A549 (cell line): Measurements from ENCODE around the gene RSPH3. TPM values are rescaled to one million over a fixed set of nuclear protein-coding genes. Genes with fewer than 3 reads are reported as not detected.
A peak's percentile ranks its signal among the peaks of the same experiment; 100 is the strongest.
"Not testable (repeated sequence)": the region's sequence is repeated elsewhere in the genome, so short reads cannot be mapped to it uniquely, and the experiment has no call there.

ENCODE experiments used
- ATAC-seq, 2 experiments: fragments of 200-7000 bp in 1 of 2; fragments of >200 bp in 1 of 2; cut with Nextera tagmentation in 1 of 2; cut with Tn5 transposase in 1 of 2; 3 replicates each; pipeline versions ENCODE4 v1.8.0 to v1.9.1; 2018 to 2020; ENCODE audit warnings: mild to moderate bottlenecking in 1 of 2, moderate library complexity in 1 of 2
- CTCF ChIA-PET: fragments of 300-600 bp; sonication (Branson Sonifier 250); formaldehyde crosslinking; extraction: SDS; loops from one replicate; lab custom pipeline; 2021; ENCODE audit warnings: antibody characterized with exemption, inconsistent platforms; lab: Yijun Ruan, JAX
- POLR2A ChIA-PET: fragments of 350-600 bp; formaldehyde crosslinking; extraction: SDS; loops from one replicate; lab custom pipeline; 2021; ENCODE audit warnings: antibody characterized with exemption, inconsistent platforms; lab: Yijun Ruan, JAX
- DNase-seq, 2 experiments: peaks; one replicate each; pipeline versions ENCODE4 v3.0.0 to v3.0.0-alpha.2; 2011 to 2016; ENCODE audit warnings: low read depth in 1 of 2, low spot score in 1 of 2
- FAIRE-seq: peaks from 2 replicates; lab custom pipeline; 2011; peaks lifted over from hg19 to GRCh38; lab: Jason Lieb, UNC
- H3K27ac ChIP-seq, 2 experiments: fragments of >200 bp; sonication (Bioruptor Twin); formaldehyde crosslinking; 3 replicates each; pipeline ENCODE4 v1.5.1; 2016 to 2017
- H3K4me1 ChIP-seq: fragments of >200 bp; sonication (Bioruptor Twin); formaldehyde crosslinking; 3 replicates; pipeline ENCODE4 v1.6.1; 2016
- H3K4me2 ChIP-seq: fragments of >200 bp; sonication (Bioruptor Twin); formaldehyde crosslinking; 3 replicates; pipeline ENCODE4 v1.6.1; 2016
- H3K4me3 ChIP-seq: fragments of >200 bp; sonication (Bioruptor Twin); formaldehyde crosslinking; 3 replicates; pipeline ENCODE4 v1.5.1; 2016
- H3K9me3 ChIP-seq: fragments of >200 bp; sonication (Bioruptor Twin); formaldehyde crosslinking; 3 replicates; pipeline ENCODE4 v1.6.1; 2016
- CBX2 ChIP-seq: fragments of 200-600 bp; sonication (generic); IDR thresholded peaks from 2 replicates; pipeline ENCODE4 v1.6.1; 2016; ENCODE audit warnings: low read depth, mild to moderate bottlenecking, borderline replicate concordance
- CEBPB ChIP-seq, 2 experiments: fragments of >200 bp in 1 of 2; sonication (Bioruptor Twin) in 1 of 2; formaldehyde crosslinking in 1 of 2; IDR thresholded peaks; 2 replicates each; pipeline ENCODE4 v1.6.1; 2012 to 2016
- CHD2 ChIP-seq: fragments of 150-350 bp; IDR thresholded peaks from 2 replicates; pipeline ENCODE4 v1.6.1; 2014; ENCODE audit warnings: low read length; ENCODE audit not compliant: partially characterized antibody
- EHMT2 ChIP-seq: fragments of 200-600 bp; sonication (generic); IDR thresholded peaks from 2 replicates; pipeline ENCODE4 v1.6.1; 2016; ENCODE audit warnings: antibody characterized with exemption, low read depth, mild to moderate bottlenecking, moderate library complexity
- EP300 ChIP-seq, 2 experiments: fragments of >200 bp; sonication (Bioruptor Twin); formaldehyde crosslinking; IDR thresholded peaks; 2 replicates in 1 of 2; 3 replicates in 1 of 2; pipeline ENCODE4 v1.6.1; 2016 to 2017
- FOSB ChIP-seq: fragments of 250-450 bp; sonication (Bioruptor Pico); IDR thresholded peaks from 2 replicates; pipeline ENCODE4 v1.5.0; 2020; ENCODE audit warnings: mild to moderate bottlenecking, moderate library complexity
- FOSL2 ChIP-seq, 2 experiments: fragments of 450-650 bp in 1 of 2; fragments of >200 bp in 1 of 2; sonication (Bioruptor Twin) in 1 of 2; formaldehyde crosslinking; IDR thresholded peaks; 2 replicates each; pipeline versions ENCODE4 v1.5.0 to v1.6.1; 2016 to 2020; ENCODE audit warnings: mild to moderate bottlenecking in 1 of 2, moderate library complexity in 1 of 2
- JUN ChIP-seq, 2 experiments: fragments of >200 bp; sonication (Bioruptor Twin); formaldehyde crosslinking; IDR thresholded peaks; 2 replicates in 1 of 2; 3 replicates in 1 of 2; pipeline ENCODE4 v1.6.1; 2016 to 2017
- KDM1A ChIP-seq: fragments of 200-600 bp; sonication (generic); IDR thresholded peaks from 2 replicates; pipeline ENCODE4 v1.6.1; 2016; ENCODE audit warnings: low read depth, mild to moderate bottlenecking
- RAD21 ChIP-seq, 2 experiments: fragments of >200 bp in 1 of 2; sonication (Bioruptor Twin) in 1 of 2; formaldehyde crosslinking in 1 of 2; IDR thresholded peaks in 1 of 2; conservative IDR thresholded peaks in 1 of 2; 2 replicates in 1 of 2; 3 replicates in 1 of 2; pipeline ENCODE4 v1.6.1; 2012 to 2018; ENCODE audit warnings: inconsistent platforms in 1 of 2
- RNF2 ChIP-seq: fragments of 200-600 bp; sonication (generic); IDR thresholded peaks from 2 replicates; pipeline ENCODE4 v1.6.1; 2016; ENCODE audit warnings: low read depth, mild to moderate bottlenecking, antibody characterized with exemption, moderate library complexity, borderline replicate concordance
- SMC3 ChIP-seq: fragments of >200 bp; sonication (Bioruptor Twin); formaldehyde crosslinking; IDR thresholded peaks from 3 replicates; pipeline ENCODE4 v1.6.1; 2018; ENCODE audit warnings: inconsistent platforms
- ZFP36 ChIP-seq: fragments of 450-650 bp; IDR thresholded peaks from 2 replicates; pipeline ENCODE4 v1.6.1; 2014; ENCODE audit warnings: borderline replicate concordance; ENCODE audit not compliant: partially characterized antibody
- WGBS: methylation state at CpG from one replicate; pipeline ENCODE4 v1.1.6; 2017; ENCODE audit errors: missing lambda C conversion rate; 5-methylcytosine and 5-hydroxymethylcytosine counted together
- polyA plus RNA-seq, 4 experiments: library from polyadenylated mRNA; depleted of rRNA in 3 of 4; stranded (reverse); fragments of >200 nt; fragmentation: RNase III in 1 of 4; extraction: RNeasy Plus Mini Kit Qiagen cat#74134 plus additional on column Dnase treatment in 1 of 4; gene quantifications; 2 replicates in 3 of 4; 3 replicates in 1 of 4; pipeline ENCODE4 v1.2.3, GENCODE V29; 2011 to 2017
- TF ChIP-seq, protein P1 (sequence below): fragments of 250-450 bp; sonication (Bioruptor Pico); IDR thresholded peaks from 2 replicates; pipeline ENCODE4 v1.5.0; 2020; ENCODE audit warnings: low read depth, mild to moderate bottlenecking, moderate library complexity
- TF ChIP-seq, protein P2 (sequence below): IDR thresholded peaks from 2 replicates; pipeline ENCODE4 v1.6.1; 2012; ENCODE audit warnings: low read depth, borderline replicate concordance
- TF ChIP-seq, protein P3 (sequence below): fragments of >200 bp; sonication (Bioruptor Twin); formaldehyde crosslinking; IDR thresholded peaks from 3 replicates; pipeline ENCODE4 v1.6.1; 2016
- TF ChIP-seq, protein P4 (sequence below): fragments of >200 bp; sonication (Bioruptor Twin); formaldehyde crosslinking; IDR thresholded peaks from 3 replicates; pipeline ENCODE4 v1.5.1; 2016

The RSPH3 gene
- polyA plus RNA-seq, 2 of the 4 experiments (the other 2 are of a cell fraction), result 2.6 to 3.6 TPM

DNA sequence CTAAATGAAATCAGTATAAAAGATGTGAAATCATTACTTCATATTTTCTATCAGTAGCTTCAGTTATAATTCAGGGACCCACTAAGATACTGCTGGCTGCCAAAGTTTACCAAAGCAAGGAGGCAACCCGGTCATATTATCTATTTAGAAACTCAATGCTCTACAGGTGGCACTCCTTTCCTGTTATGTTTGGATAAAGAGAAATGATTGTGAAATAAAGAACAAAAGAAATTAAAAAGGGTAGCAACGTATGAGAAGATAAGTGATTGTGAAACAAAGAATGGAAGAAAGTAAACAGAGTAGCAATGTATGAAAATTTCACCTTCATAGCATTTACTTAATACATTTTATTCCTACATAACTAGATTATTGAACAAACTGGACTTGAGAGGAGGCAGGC, 45.2 kb downstream of the RSPH3 start:
- DNase-seq (no peak), ATAC-seq (no peak), FAIRE-seq (no peak)
- TF ChIP-seq SMC3 (no peak), FOSL2 (IDR thresholded peaks at IDR 0.05) (no peak), FOSL2 (CRISPR knock-in tag; IDR thresholded peaks at IDR 0.05) (no peak), KDM1A (no peak), CEBPB (IDR thresholded peaks at IDR 0.05) (0 out of 4 replicates have a peak, but pooled peaks of 1 of the 2 experiments have one; percentile 22), CBX2 (no peak), ZFP36 (no peak)
- H3K27ac ChIP-seq, result no peak overlapping the region
- H3K4me1 ChIP-seq, result 0 out of 3 replicates have a peak, but pooled peaks cover 8% of the 10 kb centered on the region
- WGBS, result 15% methylated on average over 2 of the region's 2 CpGs
- H3K4me2 ChIP-seq, result no peak overlapping the region
- ChIA-PET POLR2A (no interaction called here), CTCF (no interaction called here)
- no peaks in the 10 kb centered on the region for H3K9me3 ChIP-seq
- no peak overlapping the region for H3K4me3 ChIP-seq

DNA sequence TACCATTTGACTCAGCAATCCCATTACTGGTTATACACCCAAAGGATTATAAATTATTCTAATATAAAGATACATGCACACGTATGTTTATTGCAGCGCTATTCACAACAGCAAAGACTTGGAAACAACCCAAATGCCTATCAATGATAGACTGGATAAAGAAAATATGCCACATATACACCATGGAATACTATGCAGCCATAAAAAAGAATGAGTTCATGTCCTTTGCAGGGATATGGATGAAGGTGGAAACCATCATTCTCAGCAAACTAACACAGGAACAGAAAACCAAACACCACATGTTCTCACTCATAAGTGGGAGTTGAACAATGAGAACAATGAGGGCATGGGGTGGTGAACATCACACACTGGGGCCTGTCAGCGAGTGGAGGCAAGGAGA, 48.0 kb downstream of the RSPH3 start:
- ATAC-seq, H3K9me3 ChIP-seq, H3K4me2 ChIP-seq, H3K4me1 ChIP-seq, POLR2A ChIA-PET, H3K4me3 ChIP-seq, CTCF ChIA-PET, DNase-seq, FAIRE-seq, H3K27ac ChIP-seq: not testable (repeated sequence)
- 60% methylated on average over 3 of the region's 3 CpGs for WGBS

DNA sequence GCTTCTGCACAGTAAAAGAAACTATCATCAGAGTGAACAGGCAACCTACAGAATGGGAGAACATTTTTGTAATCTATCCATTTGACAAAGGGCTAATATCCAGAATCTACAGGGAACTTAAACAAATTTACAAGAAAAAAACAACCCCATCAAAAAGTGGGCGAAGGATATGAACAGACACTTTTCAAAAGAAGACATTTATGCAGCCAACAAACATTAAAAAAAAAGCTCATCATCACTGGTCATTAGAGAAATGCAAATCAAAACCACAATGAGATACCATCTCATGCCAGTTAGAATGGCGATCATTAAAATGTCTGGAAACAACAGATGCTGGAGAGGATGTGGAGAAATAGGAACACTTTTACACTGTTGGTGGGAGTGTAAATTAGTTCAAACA, 48.4 kb downstream of the RSPH3 start:
- H3K4me2 ChIP-seq, DNase-seq, CTCF ChIA-PET, POLR2A ChIA-PET, H3K9me3 ChIP-seq, ATAC-seq, H3K4me1 ChIP-seq, H3K27ac ChIP-seq, H3K4me3 ChIP-seq, FAIRE-seq: not testable (repeated sequence)
- WGBS, result 85% methylated on average over 2 of the region's 2 CpGs

DNA sequence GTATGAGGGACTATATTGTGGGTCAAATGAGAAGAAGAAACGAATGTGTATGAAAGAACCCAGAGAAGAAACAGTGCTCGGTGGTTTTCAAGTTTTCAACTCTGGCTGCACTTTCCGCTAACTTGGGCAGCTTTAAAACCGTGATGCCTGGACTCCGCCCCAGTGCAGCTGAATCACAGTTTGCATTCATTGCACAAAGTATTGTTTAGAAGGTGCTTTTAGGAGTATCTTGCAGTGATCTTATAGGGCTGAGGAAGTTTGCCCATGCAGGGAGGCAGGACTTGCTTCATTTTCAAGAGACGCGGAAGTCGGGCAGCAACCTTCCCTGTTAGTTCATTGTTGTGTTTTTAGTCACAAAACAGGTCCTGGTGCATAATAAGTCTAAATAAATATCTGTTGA, 52.7 kb downstream of the RSPH3 start:
- Histone ChIP-seq H3K27ac (no peak overlapping the region), H3K4me3 (no peak overlapping the region), H3K4me2 (no peak overlapping the region), H3K4me1 (no peaks in the 10 kb centered on the region), H3K9me3 (no peaks in the 10 kb centered on the region)
- ATAC-seq (no peak), DNase-seq (no peak), FAIRE-seq (no peak)
- WGBS, result 75% methylated on average over 8 of the region's 8 CpGs
- POLR2A ChIA-PET, result no interaction called here
- TF ChIP-seq, protein P1, sequence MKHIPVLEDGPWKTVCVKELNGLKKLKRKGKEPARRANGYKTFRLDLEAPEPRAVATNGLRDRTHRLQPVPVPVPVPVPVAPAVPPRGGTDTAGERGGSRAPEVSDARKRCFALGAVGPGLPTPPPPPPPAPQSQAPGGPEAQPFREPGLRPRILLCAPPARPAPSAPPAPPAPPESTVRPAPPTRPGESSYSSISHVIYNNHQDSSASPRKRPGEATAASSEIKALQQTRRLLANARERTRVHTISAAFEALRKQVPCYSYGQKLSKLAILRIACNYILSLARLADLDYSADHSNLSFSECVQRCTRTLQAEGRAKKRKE, result no peak
- no peak for TF ChIP-seq EHMT2
- TF ChIP-seq FOSB (CRISPR knock-in tag), result no peak
- TF ChIP-seq, protein P2, sequence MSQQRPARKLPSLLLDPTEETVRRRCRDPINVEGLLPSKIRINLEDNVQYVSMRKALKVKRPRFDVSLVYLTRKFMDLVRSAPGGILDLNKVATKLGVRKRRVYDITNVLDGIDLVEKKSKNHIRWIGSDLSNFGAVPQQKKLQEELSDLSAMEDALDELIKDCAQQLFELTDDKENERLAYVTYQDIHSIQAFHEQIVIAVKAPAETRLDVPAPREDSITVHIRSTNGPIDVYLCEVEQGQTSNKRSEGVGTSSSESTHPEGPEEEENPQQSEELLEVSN, result no peak
- no peak for TF ChIP-seq JUN (IDR thresholded peaks at IDR 0.05)
- TF ChIP-seq, protein P3, sequence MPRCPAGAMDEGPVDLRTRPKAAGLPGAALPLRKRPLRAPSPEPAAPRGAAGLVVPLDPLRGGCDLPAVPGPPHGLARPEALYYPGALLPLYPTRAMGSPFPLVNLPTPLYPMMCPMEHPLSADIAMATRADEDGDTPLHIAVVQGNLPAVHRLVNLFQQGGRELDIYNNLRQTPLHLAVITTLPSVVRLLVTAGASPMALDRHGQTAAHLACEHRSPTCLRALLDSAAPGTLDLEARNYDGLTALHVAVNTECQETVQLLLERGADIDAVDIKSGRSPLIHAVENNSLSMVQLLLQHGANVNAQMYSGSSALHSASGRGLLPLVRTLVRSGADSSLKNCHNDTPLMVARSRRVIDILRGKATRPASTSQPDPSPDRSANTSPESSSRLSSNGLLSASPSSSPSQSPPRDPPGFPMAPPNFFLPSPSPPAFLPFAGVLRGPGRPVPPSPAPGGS, result no peak
- TF ChIP-seq RAD21 (conservative IDR thresholded peaks at IDR 0.05 in 1 of 2, IDR thresholded peaks at IDR 0.05 in 1 of 2), result no peak
- TF ChIP-seq CHD2, result no peak
- no peak for TF ChIP-seq RNF2
- TF ChIP-seq CEBPB (IDR thresholded peaks at IDR 0.05), result no peak
- TF ChIP-seq, protein P4, sequence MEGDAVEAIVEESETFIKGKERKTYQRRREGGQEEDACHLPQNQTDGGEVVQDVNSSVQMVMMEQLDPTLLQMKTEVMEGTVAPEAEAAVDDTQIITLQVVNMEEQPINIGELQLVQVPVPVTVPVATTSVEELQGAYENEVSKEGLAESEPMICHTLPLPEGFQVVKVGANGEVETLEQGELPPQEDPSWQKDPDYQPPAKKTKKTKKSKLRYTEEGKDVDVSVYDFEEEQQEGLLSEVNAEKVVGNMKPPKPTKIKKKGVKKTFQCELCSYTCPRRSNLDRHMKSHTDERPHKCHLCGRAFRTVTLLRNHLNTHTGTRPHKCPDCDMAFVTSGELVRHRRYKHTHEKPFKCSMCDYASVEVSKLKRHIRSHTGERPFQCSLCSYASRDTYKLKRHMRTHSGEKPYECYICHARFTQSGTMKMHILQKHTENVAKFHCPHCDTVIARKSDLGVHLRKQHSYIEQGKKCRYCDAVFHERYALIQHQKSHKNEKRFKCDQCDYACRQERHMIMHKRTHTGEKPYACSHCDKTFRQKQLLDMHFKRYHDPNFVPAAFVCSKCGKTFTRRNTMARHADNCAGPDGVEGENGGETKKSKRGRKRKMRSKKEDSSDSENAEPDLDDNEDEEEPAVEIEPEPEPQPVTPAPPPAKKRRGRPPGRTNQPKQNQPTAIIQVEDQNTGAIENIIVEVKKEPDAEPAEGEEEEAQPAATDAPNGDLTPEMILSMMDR, result no peak
- TF ChIP-seq SMC3, result no peak
- TF ChIP-seq EP300 (IDR thresholded peaks at IDR 0.05), result no peak
- CTCF ChIA-PET, result interaction anchor here (0.6 kb wide), 1 partner anchor 301 kb away, joined by 4 read pairs; no protein-coding TSS in a partner anchor
